Keratinocyte (primary cell): ENCODE data around the gene OR2L13. TPM values are rescaled to one million over a fixed set of nuclear protein-coding genes. Genes with fewer than 3 reads are reported as not detected.

Experiments used
- DNase-seq: peaks from one replicate; pipeline ENCODE4 v3.0.0-alpha.2; 2011; ENCODE audit warnings: low read depth, missing footprints, low spot score
- FAIRE-seq: peaks from 2 replicates; lab custom pipeline; 2011; peaks lifted over from hg19 to GRCh38; lab: Jason Lieb, UNC
- H2AFZ ChIP-seq: 2 replicates; pipeline ENCODE4 v1.6.0; 2012; ENCODE audit warnings: low read length, control low read depth, inconsistent platforms; ENCODE audit not compliant: control insufficient read depth
- H3K27ac ChIP-seq: 2 replicates; pipeline ENCODE4 v1.5.1; 2011; ENCODE audit warnings: low read length; ENCODE audit not compliant: control insufficient read depth, insufficient read depth
- H3K27me3 ChIP-seq: 3 replicates; pipeline ENCODE4 v1.6.0; 2011; ENCODE audit warnings: low read length; ENCODE audit not compliant: control insufficient read depth, insufficient read depth; ENCODE audit errors: extremely low read depth
- H3K36me3 ChIP-seq, 2 experiments: 2 replicates in 1 of 2; 3 replicates in 1 of 2; pipeline ENCODE4 v1.5.1; 2011; ENCODE audit warnings: low read length in 2 of 2, mild to moderate bottlenecking in 1 of 2; ENCODE audit not compliant: control insufficient read depth in 2 of 2, insufficient read depth in 2 of 2; ENCODE audit errors: extremely low read depth in 1 of 2
- H3K4me1 ChIP-seq: 3 replicates; pipeline ENCODE4 v1.5.1; 2011; ENCODE audit warnings: low read length; ENCODE audit not compliant: control insufficient read depth, insufficient read depth; ENCODE audit errors: extremely low read depth
- H3K4me2 ChIP-seq: 3 replicates; pipeline ENCODE4 v1.6.0; 2011; ENCODE audit warnings: low read depth, low read length; ENCODE audit not compliant: control insufficient read depth, insufficient read depth; ENCODE audit errors: extremely low read depth
- H3K4me3 ChIP-seq, 3 experiments: fragments of 200-600 bp in 1 of 3; sonication (generic) in 1 of 3; 2 replicates in 2 of 3; 3 replicates in 1 of 3; pipeline ENCODE4 v1.5.1; 2011 to 2016; ENCODE audit warnings: low read length in 3 of 3, mild to moderate bottlenecking in 3 of 3, control low read depth in 2 of 3, inconsistent platforms in 1 of 3, low read depth in 1 of 3, mixed read lengths in 1 of 3, mixed run types in 1 of 3, moderate library complexity in 1 of 3; ENCODE audit not compliant: control insufficient read depth in 2 of 3, insufficient read depth in 2 of 3; ENCODE audit errors: extremely low read depth in 1 of 3
- H3K79me2 ChIP-seq: 2 replicates; pipeline ENCODE4 v1.6.0; 2012; ENCODE audit warnings: low read length; ENCODE audit not compliant: control insufficient read depth, insufficient read depth
- H3K9ac ChIP-seq: 3 replicates; pipeline ENCODE4 v1.6.0; 2011; ENCODE audit warnings: low read length; ENCODE audit not compliant: control insufficient read depth, insufficient read depth; ENCODE audit errors: extremely low read depth
- H3K9me1 ChIP-seq: 3 replicates; pipeline ENCODE4 v1.6.0; 2011; ENCODE audit warnings: low read length; ENCODE audit not compliant: control insufficient read depth, insufficient read depth; ENCODE audit errors: extremely low read depth
- H3K9me3 ChIP-seq: 2 replicates; pipeline ENCODE4 v1.5.1; 2012; ENCODE audit warnings: low read depth, low read length; ENCODE audit not compliant: control insufficient read depth
- H4K20me1 ChIP-seq: 3 replicates; pipeline ENCODE4 v1.6.0; 2011; ENCODE audit warnings: low read length; ENCODE audit not compliant: control insufficient read depth, insufficient read depth; ENCODE audit errors: extremely low read depth
- EZH2 ChIP-seq: IDR thresholded peaks from one replicate; pipeline ENCODE4 v1.6.1; 2012; ENCODE audit warnings: inconsistent platforms, mild to moderate bottlenecking, low read length, moderate library complexity
- dilution Hi-C: fragments of 300-500 bp; cut with MboI; formaldehyde crosslinking; loops from one replicate; pipeline ENCODE4 v1.7.0; 2020; ENCODE audit warnings: low sequenced_read_pairs; ENCODE audit not compliant: extremely low pct_ligation_motif_present
- polyA plus RNA-seq, 5 experiments: library from polyadenylated mRNA; depleted of rRNA in 3 of 5; stranded (reverse) in 3 of 5; stranded (forward) in 1 of 5; unstranded in 1 of 5; fragments of >200 nt; gene quantifications; 1 replicate in 1 of 5; 2 replicates in 3 of 5; 3 replicates in 1 of 5; pipeline versions ENCODE4 v1.2.1 to v1.2.3, GENCODE V29; 2011 to 2012; ENCODE audit warnings: missing spikeins in 2 of 5, low read depth in 1 of 5, low replicate concordance in 1 of 5
- TF ChIP-seq, protein P1 (sequence below), 3 experiments: IDR thresholded peaks in 1 of 3; conservative IDR thresholded peaks in 1 of 3; optimal IDR thresholded peaks in 1 of 3; 2 replicates in 2 of 3; 3 replicates in 1 of 3; pipeline versions ENCODE3 to v1.5.1; 2011; ENCODE audit warnings: low read length in 3 of 3, mild to moderate bottlenecking in 3 of 3, moderate library complexity in 2 of 3, control low read depth in 1 of 3, inconsistent platforms in 1 of 3; ENCODE audit not compliant: insufficient read depth in 2 of 3; ENCODE audit errors: extremely low read depth in 1 of 3

The OR2L13 gene
- polyA plus RNA-seq, 1 donor (not counting 4 experiments of a cell fraction or from before 2014, with no cell fraction given): not detected

GRCh38 chr1:248136811-248137210, 41.8 kb downstream of the OR2L13 start:
- dilution Hi-C loops: no loop called here
- Histone ChIP-seq H3K27ac (no peak overlapping the region), H3K4me1 (no peaks in the 10 kb centered on the region), H3K27me3 (no peaks in the 10 kb centered on the region), H3K79me2 (no peaks in the 10 kb centered on the region), H4K20me1 (no peaks in the 10 kb centered on the region), H3K4me2 (no peak overlapping the region), H3K36me3 (no peaks in the 10 kb centered on the region), H3K9me3 (peaks cover 2% of the 10 kb centered on the region), H3K9ac (no peak overlapping the region), H3K4me3 (no peak overlapping the region), H2AFZ (no peak overlapping the region), H3K9me1 (no peaks in the 10 kb centered on the region)
- no peak for TF ChIP-seq EZH2
- TF ChIP-seq, protein P1, sequence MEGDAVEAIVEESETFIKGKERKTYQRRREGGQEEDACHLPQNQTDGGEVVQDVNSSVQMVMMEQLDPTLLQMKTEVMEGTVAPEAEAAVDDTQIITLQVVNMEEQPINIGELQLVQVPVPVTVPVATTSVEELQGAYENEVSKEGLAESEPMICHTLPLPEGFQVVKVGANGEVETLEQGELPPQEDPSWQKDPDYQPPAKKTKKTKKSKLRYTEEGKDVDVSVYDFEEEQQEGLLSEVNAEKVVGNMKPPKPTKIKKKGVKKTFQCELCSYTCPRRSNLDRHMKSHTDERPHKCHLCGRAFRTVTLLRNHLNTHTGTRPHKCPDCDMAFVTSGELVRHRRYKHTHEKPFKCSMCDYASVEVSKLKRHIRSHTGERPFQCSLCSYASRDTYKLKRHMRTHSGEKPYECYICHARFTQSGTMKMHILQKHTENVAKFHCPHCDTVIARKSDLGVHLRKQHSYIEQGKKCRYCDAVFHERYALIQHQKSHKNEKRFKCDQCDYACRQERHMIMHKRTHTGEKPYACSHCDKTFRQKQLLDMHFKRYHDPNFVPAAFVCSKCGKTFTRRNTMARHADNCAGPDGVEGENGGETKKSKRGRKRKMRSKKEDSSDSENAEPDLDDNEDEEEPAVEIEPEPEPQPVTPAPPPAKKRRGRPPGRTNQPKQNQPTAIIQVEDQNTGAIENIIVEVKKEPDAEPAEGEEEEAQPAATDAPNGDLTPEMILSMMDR (optimal IDR thresholded peaks at IDR 0.05 in 1 of 3, IDR thresholded peaks at IDR 0.05 in 1 of 3, conservative IDR thresholded peaks at IDR 0.05 in 1 of 3; ENCODE audit: extremely low read depth in 1 of 3, insufficient read depth in 2 of 3, low read length in 3 of 3): no peak
- DNase-seq (no peak), FAIRE-seq (no peak)

GRCh38 chr1:248140846-248141245, 45.9 kb downstream of the OR2L13 start:
- H2AFZ ChIP-seq: no peak overlapping the region
- FAIRE-seq: no peak

More at GRCh38 chr1:248140846-248141245, 45.9 kb downstream of the OR2L13 start:
- Histone ChIP-seq H3K4me1 (no peaks in the 10 kb centered on the region), H3K9ac (no peak overlapping the region), H3K27ac (no peak overlapping the region), H3K9me3 (peaks cover 2% of the 10 kb centered on the region), H3K27me3 (no peaks in the 10 kb centered on the region), H3K36me3 (no peaks in the 10 kb centered on the region), H3K4me3 (no peak overlapping the region), H4K20me1 (no peaks in the 10 kb centered on the region), H3K4me2 (no peak overlapping the region), H3K9me1 (no peaks in the 10 kb centered on the region), H3K79me2 (no peaks in the 10 kb centered on the region)
- DNase-seq: no peak
- dilution Hi-C loops: no loop called here
- TF ChIP-seq, protein P1 (optimal IDR thresholded peaks at IDR 0.05 in 1 of 3, IDR thresholded peaks at IDR 0.05 in 1 of 3, conservative IDR thresholded peaks at IDR 0.05 in 1 of 3; ENCODE audit: extremely low read depth in 1 of 3, insufficient read depth in 2 of 3, low read length in 3 of 3): no peak
- TF ChIP-seq EZH2: no peak
